Liver (tissue), 3 donors: ENCODE measurements around the gene CLCNKB.

ENCODE experiments used
- CTCF ChIP-seq: fragments of 150-350 bp; IDR thresholded peaks from 2 replicates; pipeline ENCODE4 v1.5.1; 2017; ENCODE audit warnings: improper control_type of control experiment, low read depth, low read length; ENCODE audit not compliant: missing input control
- EGR1 ChIP-seq, 2 donors: IDR thresholded peaks; 2 replicates each; pipeline ENCODE4 v1.6.1; 2016 to 2018; ENCODE audit warnings: antibody characterized with exemption in 2 of 2, low read depth in 2 of 2
- GABPA ChIP-seq, 2 donors: IDR thresholded peaks in 1 of 2; conservative IDR thresholded peaks in 1 of 2; 2 replicates each; pipeline ENCODE4 v1.6.1; 2016; ENCODE audit warnings: antibody characterized with exemption in 2 of 2, mild to moderate bottlenecking in 1 of 2, moderate library complexity in 1 of 2
- HNF4A ChIP-seq, 2 donors: conservative IDR thresholded peaks; 2 replicates each; pipeline ENCODE4 v1.6.1; 2016; ENCODE audit warnings: antibody characterized with exemption in 2 of 2, mild to moderate bottlenecking in 2 of 2
- donor health status: healthy.
- donor health status: healthy.

DNA sequence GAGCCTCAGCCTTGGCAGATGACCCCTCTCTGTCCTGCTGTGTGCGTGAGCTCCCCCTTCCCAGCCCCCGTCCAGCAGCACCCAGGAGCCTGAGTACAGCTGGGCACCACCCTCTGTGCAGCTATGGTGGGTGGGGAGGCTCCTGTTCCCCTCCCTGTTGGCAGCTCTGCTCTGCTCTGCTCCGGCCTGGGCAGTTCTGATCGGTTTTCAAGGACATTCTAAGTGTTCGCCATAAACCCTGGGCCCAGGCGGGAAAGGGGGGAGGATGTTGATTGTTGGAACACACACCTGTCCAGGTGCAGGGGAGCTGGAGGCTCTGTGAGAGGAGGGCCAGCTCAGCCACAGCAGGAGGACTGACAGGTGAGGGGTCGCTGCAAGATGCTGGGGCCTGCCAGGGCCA lies at the start of gene CLCNKB:
- TF ChIP-seq GABPA (IDR thresholded peaks at IDR 0.05 in 1 of 2, conservative IDR thresholded peaks at IDR 0.05 in 1 of 2) (no peak), HNF4A (conservative IDR thresholded peaks at IDR 0.05) (no peak), EGR1 (IDR thresholded peaks at IDR 0.05; ENCODE audit: low read depth in 2 of 2) (no peak), CTCF (no peak)
